Measurements from ENCODE around the gene GABRB3.

GABRB3 gene

DNA sequence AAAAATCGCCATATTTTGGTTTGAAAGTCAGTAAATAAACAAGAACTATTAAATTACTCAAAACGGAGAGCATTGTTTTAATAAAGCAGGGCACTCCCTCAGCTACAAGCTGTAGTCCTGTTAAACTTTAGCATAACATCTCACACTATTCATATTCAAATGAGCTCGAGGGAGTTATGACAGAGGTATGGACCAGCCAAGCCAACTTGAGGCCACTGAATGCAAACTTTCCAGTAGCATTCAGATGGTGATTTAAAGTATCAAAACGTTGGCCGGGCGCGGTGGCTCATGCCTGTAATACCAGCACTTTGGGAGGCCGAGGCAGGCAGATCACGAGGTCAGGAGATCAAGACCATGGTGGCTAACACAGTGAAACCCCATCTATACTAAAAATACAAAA, 132.9 kb downstream of the GABRB3 start:
- DNase-seq (ENCODE audit: extremely low spot score, insufficient read length, low read depth): no peak
- FAIRE-seq: no peak

GRCh38 chr15:26635614-26636013, 137.3 kb downstream of the GABRB3 start:
- DNase-seq (ENCODE audit: extremely low spot score, insufficient read length, low read depth) (no peak), FAIRE-seq (no peak)

DNA sequence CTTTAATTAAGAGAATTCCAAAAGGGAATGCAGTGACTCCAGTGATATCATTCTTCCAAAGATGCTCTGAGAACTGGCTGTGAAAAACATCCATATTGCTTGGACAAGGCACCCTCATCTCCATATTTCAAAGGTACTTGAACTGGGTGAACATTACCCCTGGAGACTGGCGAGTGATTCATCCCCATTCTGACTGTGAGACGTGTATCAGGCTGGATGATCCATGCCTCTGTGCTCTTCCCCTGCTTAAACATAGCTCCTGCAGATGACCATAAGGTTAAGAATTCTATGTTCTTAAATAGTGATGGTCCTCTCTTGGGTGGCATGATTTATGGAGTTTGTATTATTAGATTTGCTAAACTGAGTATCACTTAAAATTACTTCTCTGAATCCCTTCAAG, 137.8 kb downstream of the GABRB3 start:
- DNase-seq (ENCODE audit: extremely low spot score, insufficient read length, low read depth) (no peak), FAIRE-seq (no peak)

DNA sequence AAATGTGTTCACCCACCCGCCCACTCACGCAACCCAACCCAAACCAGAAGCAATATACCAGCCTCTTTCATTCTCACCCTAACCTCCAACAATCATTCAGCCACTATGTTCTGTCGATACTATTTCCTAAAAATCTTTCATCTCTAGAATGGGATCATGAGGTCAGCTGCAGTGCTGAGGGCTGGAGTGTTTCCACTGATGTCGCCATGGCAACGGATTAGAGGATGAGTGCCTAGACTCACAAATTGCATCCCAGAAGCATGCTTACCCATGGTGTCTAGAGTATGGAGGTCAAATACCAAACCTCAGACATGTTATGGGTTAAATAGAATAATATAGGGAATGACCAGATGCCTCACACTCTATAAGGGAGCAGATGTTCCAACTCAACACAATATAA, 138.5 kb downstream of the GABRB3 start:
- FAIRE-seq: no peak
- DNase-seq (ENCODE audit: extremely low spot score, insufficient read length, low read depth): no peak

GRCh38 chr15:26632500-26632899, 140.4 kb downstream of the GABRB3 start:
- no peak for DNase-seq (ENCODE audit: extremely low spot score, insufficient read length, low read depth)
- no peak for FAIRE-seq

GRCh38 chr15:26631894-26632293, 141.0 kb downstream of the GABRB3 start:
- DNase-seq (ENCODE audit: extremely low spot score, insufficient read length, low read depth): no peak
- no peak for FAIRE-seq

GRCh38 chr15:26630857-26631256, 142.0 kb downstream of the GABRB3 start:
- FAIRE-seq: no peak
- DNase-seq (ENCODE audit: extremely low spot score, insufficient read length, low read depth): no peak

- no peak for DNase-seq (ENCODE audit: extremely low spot score, insufficient read length, low read depth)
- no peak for FAIRE-seq
These were observed 143.9 kb downstream of the GABRB3 start for GRCh38 chr15:26628879-26629529.

GRCh38 chr15:26628071-26628470, 144.8 kb downstream of the GABRB3 start:
- DNase-seq (ENCODE audit: extremely low spot score, insufficient read length, low read depth) (no peak), FAIRE-seq (no peak)

DNA sequence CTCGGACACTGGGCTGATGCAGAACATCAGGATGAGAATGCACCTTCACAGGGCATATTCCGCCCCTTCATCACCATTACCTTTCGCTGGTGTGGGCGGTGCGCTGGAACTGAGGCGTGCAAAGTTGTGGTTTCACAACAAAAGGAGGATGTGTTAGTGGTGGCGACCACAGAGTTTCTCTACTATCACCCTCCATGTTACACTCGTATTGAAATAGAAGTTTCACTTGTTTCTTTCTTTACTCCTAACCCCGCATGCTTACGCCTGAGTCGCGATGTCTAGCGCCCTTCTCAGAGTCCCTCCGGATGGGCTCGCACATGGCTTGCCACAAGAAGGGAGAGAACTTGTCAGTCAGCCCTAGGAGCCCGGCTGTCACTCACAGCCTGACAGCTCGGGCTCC, 148.7 kb downstream of the GABRB3 start:
- DNase-seq (ENCODE audit: extremely low spot score, insufficient read length, low read depth) (no peak), FAIRE-seq (no peak)

- DNase-seq (ENCODE audit: extremely low spot score, insufficient read length, low read depth) (no peak), FAIRE-seq (no peak)
These were observed 149.8 kb downstream of the GABRB3 start for GRCh38 chr15:26623071-26623470.

DNA sequence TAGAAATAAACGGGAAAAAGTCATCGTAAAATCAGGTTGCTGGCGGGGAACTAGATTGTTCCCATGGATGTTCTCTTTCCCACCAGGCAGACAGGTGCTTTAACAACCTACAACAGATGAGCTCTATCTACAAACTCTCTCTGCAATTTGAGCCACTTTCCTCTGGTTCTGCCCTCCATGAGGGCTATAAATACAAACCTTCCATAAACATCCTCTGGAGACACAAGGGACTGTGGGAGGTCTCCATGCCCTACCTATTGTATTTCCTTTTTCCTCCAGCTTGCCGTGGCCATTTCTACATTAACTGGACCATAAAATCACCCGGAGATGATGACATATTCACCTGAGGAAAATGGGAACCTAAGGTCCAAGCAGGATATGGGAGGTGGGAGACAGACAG, 151.1 kb downstream of the GABRB3 start:
- FAIRE-seq: no peak
- DNase-seq (ENCODE audit: extremely low spot score, insufficient read length, low read depth): no peak

- FAIRE-seq (no peak), DNase-seq (ENCODE audit: extremely low spot score, insufficient read length, low read depth) (no peak)
These were observed 152.1 kb downstream of the GABRB3 start for GRCh38 chr15:26620528-26621458.

DNA sequence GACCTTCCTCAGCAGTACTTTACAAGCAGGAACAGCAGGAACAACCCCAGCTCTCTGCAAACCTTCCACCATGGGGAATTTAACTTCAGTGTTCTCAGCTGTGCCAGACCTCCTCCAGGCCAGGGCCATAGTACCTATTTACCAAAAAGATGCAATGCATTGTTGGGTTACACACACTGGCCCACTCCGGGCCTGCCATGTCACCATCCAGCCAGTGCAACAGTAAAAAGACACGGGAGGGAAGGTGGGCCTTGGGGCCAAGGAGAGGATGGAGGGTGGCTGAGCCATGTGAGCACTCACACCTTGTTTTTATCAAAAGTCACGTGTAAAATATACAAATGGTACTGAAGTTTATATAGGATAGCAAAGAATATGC, 157.0 kb downstream of the GABRB3 start:
- no peak for DNase-seq (ENCODE audit: extremely low spot score, insufficient read length, low read depth)
- FAIRE-seq: no peak

- DNase-seq (ENCODE audit: extremely low spot score, insufficient read length, low read depth) (no peak), FAIRE-seq (no peak)
These were observed 157.5 kb downstream of the GABRB3 start for GRCh38 chr15:26615188-26615926.

DNA sequence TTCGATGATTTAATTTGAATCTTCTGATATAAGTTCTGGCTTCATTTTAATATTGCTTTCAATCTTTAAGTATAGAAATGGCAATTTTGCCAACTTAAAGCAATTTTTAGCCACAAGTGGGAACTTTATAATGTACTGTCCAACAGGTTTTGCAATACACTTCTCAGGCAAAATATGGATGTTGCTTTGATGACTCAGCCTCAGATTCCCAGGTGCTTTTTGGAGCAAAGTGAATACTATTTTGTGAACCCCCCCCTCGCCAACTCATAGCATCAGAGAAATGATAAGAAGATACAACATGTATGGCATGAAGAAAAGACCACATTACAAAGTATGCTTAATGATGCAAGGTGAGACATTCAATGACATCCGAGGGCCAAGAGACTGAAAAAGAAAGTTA, 158.1 kb downstream of the GABRB3 start:
- DNase-seq (ENCODE audit: extremely low spot score, insufficient read length, low read depth): no peak
- no peak for FAIRE-seq

DNA sequence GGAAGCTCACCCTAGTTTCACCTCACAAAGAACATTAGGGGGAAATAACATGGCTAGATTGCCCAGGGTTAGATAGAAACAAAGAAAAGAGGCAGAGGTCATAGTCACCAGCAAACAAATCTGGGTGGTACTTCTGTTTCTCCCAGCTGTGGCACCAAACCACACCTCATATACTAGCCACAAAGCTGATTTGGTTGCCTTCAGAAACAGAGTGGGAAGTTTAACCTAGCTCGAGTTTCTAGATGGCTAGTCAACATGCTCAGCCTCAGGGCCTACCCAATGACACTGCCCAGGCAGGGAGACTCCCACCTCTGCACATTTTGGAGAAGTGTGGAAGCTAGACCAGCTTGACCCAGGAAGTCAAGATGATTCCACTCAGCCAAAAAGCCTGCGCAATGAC, 174.2 kb downstream of the GABRB3 start:
- no peak for DNase-seq (ENCODE audit: extremely low spot score, insufficient read length, low read depth)
- FAIRE-seq: no peak

DNA sequence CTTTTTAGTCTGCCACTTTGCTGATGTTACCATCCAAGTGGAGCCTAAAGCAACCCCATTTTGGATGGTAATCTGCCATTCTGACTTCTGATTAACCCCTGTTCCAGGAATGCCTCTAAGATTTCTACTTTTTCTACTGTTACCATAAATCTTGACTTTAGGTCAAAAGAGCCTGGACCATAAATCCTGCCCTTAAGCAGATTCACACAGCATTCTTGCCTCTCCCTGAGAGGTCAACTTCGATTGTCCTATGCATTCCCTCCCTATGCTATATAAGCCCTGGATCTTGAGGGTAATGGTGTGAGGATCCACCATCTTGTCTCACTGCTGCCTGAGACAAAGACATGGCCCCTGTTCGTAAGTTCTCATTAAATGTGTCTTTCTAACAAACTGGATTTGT, 177.3 kb downstream of the GABRB3 start:
- no peak for DNase-seq (ENCODE audit: extremely low spot score, insufficient read length, low read depth)
- FAIRE-seq: no peak

- FAIRE-seq (no peak), DNase-seq (ENCODE audit: extremely low spot score, insufficient read length, low read depth) (no peak)
These were observed 182.2 kb downstream of the GABRB3 start for GRCh38 chr15:26590676-26591075.

GRCh38 chr15:26582840-26583239, 190.0 kb downstream of the GABRB3 start:
- DNase-seq (ENCODE audit: extremely low spot score, insufficient read length, low read depth): no peak
- no peak for FAIRE-seq

DNA sequence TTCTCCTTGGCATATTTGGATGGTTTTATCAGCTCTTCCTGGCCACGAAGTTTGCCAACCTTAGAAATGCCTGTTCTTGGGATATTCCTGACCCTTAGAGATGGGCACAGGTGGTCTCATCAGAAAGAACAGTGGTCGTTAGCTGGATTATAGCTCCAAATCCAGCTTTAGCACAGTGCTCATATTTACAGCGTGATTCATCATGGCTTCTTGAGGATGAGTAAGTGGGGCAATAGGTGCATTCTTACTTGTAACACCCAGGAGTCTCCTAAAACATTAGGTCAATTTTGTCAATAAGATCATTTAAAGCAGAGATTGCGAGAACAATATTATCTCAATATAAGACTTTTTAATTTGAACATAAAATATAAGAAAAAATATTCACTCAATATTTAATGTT, 191.9 kb downstream of the GABRB3 start:
- FAIRE-seq (no peak), DNase-seq (ENCODE audit: extremely low spot score, insufficient read length, low read depth) (no peak)
